Karpas-422 (cell line): Measurements from ENCODE around the gene AK9. TPM values are rescaled to one million over a fixed set of nuclear protein-coding genes. Genes with fewer than 3 reads are reported as not detected.

Source experiments
- DNase-seq: peaks from one replicate; pipeline ENCODE4 v3.0.0-alpha.2; 2015
- H2AFZ ChIP-seq: fragments of 200-600 bp; sonication (generic); 2 replicates; pipeline ENCODE4 v1.6.1; 2014; ENCODE audit warnings: antibody characterized with exemption, low read length, mixed read lengths
- H3K27ac ChIP-seq: fragments of 200-600 bp; sonication (generic); 2 replicates; pipeline ENCODE4 v1.5.1; 2014; ENCODE audit warnings: mild to moderate bottlenecking, low read length, moderate library complexity
- H3K27me3 ChIP-seq: fragments of 200-600 bp; sonication (generic); 2 replicates; pipeline ENCODE4 v1.6.1; 2014; ENCODE audit warnings: low read length, mixed read lengths
- H3K36me3 ChIP-seq: fragments of 200-600 bp; sonication (generic); 2 replicates; pipeline ENCODE4 v1.6.1; 2014; ENCODE audit warnings: low read length, mixed read lengths; ENCODE audit not compliant: insufficient read depth
- H3K4me1 ChIP-seq: fragments of 200-600 bp; sonication (generic); 2 replicates; pipeline ENCODE4 v1.6.1; 2014; ENCODE audit warnings: mild to moderate bottlenecking, low read length, mixed read lengths
- H3K4me2 ChIP-seq: fragments of 200-600 bp; sonication (generic); 2 replicates; pipeline ENCODE4 v1.6.1; 2014; ENCODE audit warnings: low read length, low read depth, mild to moderate bottlenecking; ENCODE audit not compliant: poor library complexity, severe bottlenecking
- H3K4me3 ChIP-seq: fragments of 200-600 bp; sonication (generic); 2 replicates; pipeline ENCODE4 v1.5.1; 2014; ENCODE audit warnings: mild to moderate bottlenecking, antibody characterized with exemption, low read length, mixed read lengths
- H3K79me2 ChIP-seq: fragments of 200-600 bp; sonication (generic); 2 replicates; pipeline ENCODE4 v1.6.1; 2014; ENCODE audit warnings: mild to moderate bottlenecking, low read length, mixed read lengths
- H3K9ac ChIP-seq: fragments of 200-600 bp; sonication (generic); 2 replicates; pipeline ENCODE4 v1.6.0; 2014; ENCODE audit warnings: low read length
- H3K9me2 ChIP-seq: fragments of 200-600 bp; sonication (generic), shearing (Covaris generic); replicated peaks from 2 replicates; pipeline ENCODE4 v1.6.0; 2014; ENCODE audit warnings: mild to moderate bottlenecking, low read length, moderate library complexity; ENCODE audit not compliant: insufficient read depth
- H3K9me3 ChIP-seq: fragments of 300-700, 200-600 bp; sonication (generic); 2 replicates; pipeline ENCODE4 v1.6.1; 2014; ENCODE audit warnings: low read length, mixed read lengths
- H4K20me1 ChIP-seq: fragments of 200-600 bp; sonication (generic); 2 replicates; pipeline ENCODE4 v1.6.1; 2014; ENCODE audit warnings: mild to moderate bottlenecking, antibody characterized with exemption, low read length, low read depth; ENCODE audit not compliant: insufficient read depth
- total RNA-seq: library from RNA; depleted of rRNA; stranded (reverse); fragments of >200 nt; shearing (Covaris generic); gene quantifications from 2 replicates; pipeline ENCODE4 v1.2.3, GENCODE V29; 2014; ENCODE audit warnings: low replicate concordance

Gene AK9
- total RNA-seq, 1 experiment from 2014 or later = 2.9 TPM

DNA sequence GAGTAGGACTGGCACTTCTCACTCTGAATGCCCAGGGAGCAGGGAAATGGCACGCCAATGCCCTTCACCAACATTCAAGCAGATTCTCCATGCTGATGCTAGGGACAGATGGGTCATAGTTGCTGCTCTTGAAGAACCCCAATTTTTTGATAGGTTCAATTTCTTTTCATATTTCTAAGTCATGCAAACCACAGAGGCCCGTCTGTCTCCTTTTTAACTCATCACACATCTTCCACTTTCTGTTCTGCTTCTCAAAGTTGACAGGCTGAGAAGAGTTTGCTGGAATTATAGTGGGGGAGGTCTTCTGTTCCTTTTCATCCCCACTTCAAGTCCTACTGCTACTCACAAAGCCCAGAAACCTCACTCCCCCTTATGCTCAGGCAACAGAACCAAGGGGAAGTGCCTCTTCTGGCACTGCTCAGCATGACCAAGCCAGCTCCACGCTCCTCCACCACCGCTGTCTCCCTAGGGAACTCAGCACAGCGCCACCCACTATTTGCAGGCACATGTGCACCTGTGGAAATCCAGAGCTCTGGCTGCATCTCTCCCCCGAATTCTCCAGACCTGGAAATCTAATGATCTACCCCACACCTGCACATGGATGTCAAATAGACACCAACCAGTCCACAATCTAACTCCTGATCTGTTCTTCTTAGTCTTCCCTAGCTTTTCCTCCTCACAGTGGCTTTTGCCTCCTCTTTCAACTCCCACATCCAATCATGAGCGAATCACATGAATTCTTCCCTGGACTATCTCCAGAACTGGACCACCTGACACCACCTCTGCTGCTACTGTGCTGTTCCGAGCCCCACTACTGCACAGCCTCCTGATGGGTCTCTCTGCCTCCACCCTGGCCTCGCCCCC is 218.6 kb downstream of the AK9 start:
- peak; percentile 74 for DNase-seq
- Histone ChIP-seq H3K4me1 (peaks cover 25% of the 10 kb centered on the region), H2AFZ (no peak overlapping the region), H3K79me2 (peaks cover 91% of the 10 kb centered on the region), H3K9me2 (no peaks in the 10 kb centered on the region), H3K4me2 (peak overlapping the region; percentile 46), H3K9ac (peak overlapping the region; percentile 31), H3K4me3 (no peak overlapping the region; the same call in 1 of the 2 replicates), H3K27ac (peak overlapping the region; percentile 46), H3K27me3 (no peaks in the 10 kb centered on the region), H3K36me3 (peaks cover 65% of the 10 kb centered on the region), H3K9me3 (no peaks in the 10 kb centered on the region), H4K20me1 (peaks cover 8% of the 10 kb centered on the region)

DNA sequence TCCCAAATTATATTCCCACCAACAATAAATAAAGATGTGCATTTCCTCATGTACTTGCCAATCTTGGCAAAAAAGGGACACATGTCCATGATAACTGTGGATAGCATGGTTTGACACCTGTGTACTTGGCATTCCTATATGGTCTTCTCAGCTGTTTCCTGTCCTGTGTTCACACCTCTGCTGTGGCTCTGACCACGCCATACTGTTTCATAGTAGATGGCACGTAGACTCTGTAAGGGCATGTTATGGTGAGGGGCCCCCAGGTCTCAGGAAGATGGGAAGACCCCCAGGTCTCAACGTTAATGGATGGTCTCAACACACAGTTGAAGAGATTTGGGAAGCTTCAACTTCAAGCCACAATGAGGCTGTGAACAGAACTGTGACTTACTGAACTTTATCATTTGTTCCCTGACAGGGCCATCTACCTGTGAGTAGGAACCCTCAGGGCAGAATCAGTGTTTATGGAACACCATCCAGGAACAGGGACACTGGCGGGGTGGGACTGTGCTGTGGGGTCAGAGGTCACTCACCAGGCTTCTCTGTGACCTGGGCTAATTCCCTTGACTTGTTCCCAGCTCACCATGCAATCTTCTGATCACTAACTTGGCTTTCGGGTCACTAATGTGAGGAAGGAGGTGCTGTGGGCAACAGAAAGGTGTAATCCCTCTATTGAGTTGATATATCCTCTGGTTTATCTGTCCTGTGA is 219.7 kb downstream of the AK9 start:
- Histone ChIP-seq H2AFZ (no peak overlapping the region), H4K20me1 (peaks cover 7% of the 10 kb centered on the region), H3K36me3 (peaks cover 75% of the 10 kb centered on the region), H3K4me3 (no peak overlapping the region), H3K27me3 (no peaks in the 10 kb centered on the region), H3K9me2 (no peaks in the 10 kb centered on the region), H3K4me1 (peaks cover 25% of the 10 kb centered on the region), H3K9me3 (no peaks in the 10 kb centered on the region), H3K79me2 (peaks cover 91% of the 10 kb centered on the region), H3K9ac (0 out of 2 replicates have a peak overlapping the region, but pooled peaks have one; percentile 31), H3K27ac (no peak overlapping the region), H3K4me2 (no peak overlapping the region)
- DNase-seq = no peak

DNA sequence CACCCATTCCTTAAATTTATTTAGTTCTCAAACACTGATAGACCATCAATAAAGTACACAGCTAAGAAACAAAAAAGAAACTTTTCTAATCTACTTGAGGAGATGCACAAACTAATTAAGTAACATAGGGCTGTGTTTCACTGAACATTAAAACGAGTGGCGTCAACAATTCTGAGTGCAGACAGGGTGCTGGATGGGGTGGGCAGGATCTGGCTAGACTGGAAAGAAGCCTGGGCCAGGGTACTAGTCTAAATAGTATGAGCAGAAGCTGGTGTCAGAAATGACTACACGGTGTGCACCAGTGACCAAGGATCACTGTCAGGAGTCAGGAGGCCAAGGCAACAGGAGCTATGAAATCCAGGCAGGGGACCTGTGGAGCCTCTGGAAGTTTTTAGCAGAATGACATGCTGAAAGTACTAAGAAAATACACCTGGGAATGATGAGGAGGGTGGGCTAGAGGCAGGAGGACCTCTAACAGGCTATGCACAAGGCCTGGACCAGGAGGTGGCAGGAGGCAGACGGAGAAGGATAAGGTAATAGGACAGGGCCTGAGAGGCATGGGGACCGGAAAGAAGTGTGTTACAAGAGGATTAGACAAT is 221.3 kb downstream of the AK9 start:
- no peak overlapping the region for H3K27ac ChIP-seq
- H2AFZ ChIP-seq = no peak overlapping the region
- no peaks in the 10 kb centered on the region for H3K9me3 ChIP-seq
- H3K79me2 ChIP-seq = peaks cover 92% of the 10 kb centered on the region
- no peak overlapping the region for H3K4me3 ChIP-seq
- no peak overlapping the region for H3K4me2 ChIP-seq
- no peak overlapping the region for H3K9ac ChIP-seq
- H4K20me1 ChIP-seq = peaks cover 7% of the 10 kb centered on the region
- peaks cover 83% of the 10 kb centered on the region for H3K36me3 ChIP-seq
- H3K27me3 ChIP-seq = no peaks in the 10 kb centered on the region
- H3K4me1 ChIP-seq = peaks cover 25% of the 10 kb centered on the region
- no peaks in the 10 kb centered on the region for H3K9me2 ChIP-seq
- DNase-seq = no peak

DNA sequence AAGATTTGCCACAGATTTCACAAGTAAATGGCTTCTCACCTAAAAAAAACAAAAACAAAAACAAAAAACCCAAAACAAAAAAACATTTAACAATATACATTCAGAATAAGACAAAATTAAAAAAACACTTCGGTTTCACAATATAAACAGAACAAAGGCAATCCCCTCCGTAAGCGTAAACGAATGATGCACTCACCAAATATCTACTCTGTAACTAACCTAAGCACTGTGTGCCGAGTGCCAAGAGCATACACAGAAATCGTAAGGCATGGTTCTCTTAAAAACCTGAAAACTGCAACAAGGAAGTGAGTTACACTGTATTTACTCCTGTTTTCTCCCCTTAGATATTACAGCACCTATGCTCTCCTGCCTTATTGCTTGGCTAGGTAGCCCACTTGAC is 223.3 kb downstream of the AK9 start:
- peaks cover 84% of the 10 kb centered on the region for H3K36me3 ChIP-seq
- DNase-seq = no peak
- H2AFZ ChIP-seq = no peak overlapping the region
- no peak overlapping the region for H3K9ac ChIP-seq
- no peaks in the 10 kb centered on the region for H3K27me3 ChIP-seq
- no peak overlapping the region for H3K4me3 ChIP-seq
- H3K79me2 ChIP-seq = peaks cover 94% of the 10 kb centered on the region
- peaks cover 7% of the 10 kb centered on the region for H4K20me1 ChIP-seq
- H3K9me3 ChIP-seq = no peaks in the 10 kb centered on the region
- H3K4me2 ChIP-seq = no peak overlapping the region
- H3K27ac ChIP-seq = no peak overlapping the region
- H3K4me1 ChIP-seq = peaks cover 10% of the 10 kb centered on the region
- H3K9me2 ChIP-seq = no peaks in the 10 kb centered on the region

DNA sequence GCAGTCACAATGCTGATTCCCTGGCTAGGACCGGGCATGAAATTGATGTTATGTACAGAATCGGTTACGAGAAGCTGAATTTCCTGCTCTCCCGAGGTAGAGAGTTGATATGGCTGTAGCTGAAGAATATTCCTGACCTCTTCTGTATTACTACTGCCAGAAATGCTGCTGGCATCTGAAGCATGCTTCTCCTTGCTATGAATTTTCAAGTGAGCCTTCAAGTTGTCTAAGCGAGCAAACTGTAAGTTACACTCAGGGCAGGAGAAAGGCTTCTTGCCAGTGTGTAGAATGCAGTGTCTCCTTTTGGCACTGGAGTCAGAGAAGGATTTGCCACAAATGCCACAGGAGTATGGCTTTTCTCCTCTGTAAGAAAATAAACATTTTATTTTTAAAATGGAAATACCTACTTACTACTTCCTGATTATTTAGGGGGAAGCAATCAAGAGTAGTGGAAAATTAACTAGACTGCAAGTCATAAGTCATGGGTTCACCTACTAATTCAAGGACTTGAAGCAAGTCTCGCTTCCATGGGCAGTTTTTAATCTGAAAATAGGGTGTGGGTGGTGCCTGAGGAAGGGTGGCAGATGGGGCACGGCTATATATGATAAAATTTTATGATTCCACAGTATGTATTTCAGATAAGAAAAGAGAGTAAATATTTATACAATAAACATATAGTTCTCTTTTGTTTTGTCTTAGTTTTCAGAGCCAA is 224.6 kb downstream of the AK9 start:
- peaks cover 84% of the 10 kb centered on the region for H3K79me2 ChIP-seq
- no peak overlapping the region for H3K4me2 ChIP-seq
- H2AFZ ChIP-seq = no peak overlapping the region
- no peaks in the 10 kb centered on the region for H3K9me2 ChIP-seq
- peaks cover 6% of the 10 kb centered on the region; the same call in 1 of the 2 replicates for H4K20me1 ChIP-seq
- no peaks in the 10 kb centered on the region for H3K4me1 ChIP-seq
- no peaks in the 10 kb centered on the region for H3K27me3 ChIP-seq
- no peaks in the 10 kb centered on the region for H3K9me3 ChIP-seq
- H3K36me3 ChIP-seq = peaks cover 84% of the 10 kb centered on the region
- no peak for DNase-seq
- H3K27ac ChIP-seq = no peak overlapping the region
- H3K4me3 ChIP-seq = no peak overlapping the region
- no peak overlapping the region for H3K9ac ChIP-seq

DNA sequence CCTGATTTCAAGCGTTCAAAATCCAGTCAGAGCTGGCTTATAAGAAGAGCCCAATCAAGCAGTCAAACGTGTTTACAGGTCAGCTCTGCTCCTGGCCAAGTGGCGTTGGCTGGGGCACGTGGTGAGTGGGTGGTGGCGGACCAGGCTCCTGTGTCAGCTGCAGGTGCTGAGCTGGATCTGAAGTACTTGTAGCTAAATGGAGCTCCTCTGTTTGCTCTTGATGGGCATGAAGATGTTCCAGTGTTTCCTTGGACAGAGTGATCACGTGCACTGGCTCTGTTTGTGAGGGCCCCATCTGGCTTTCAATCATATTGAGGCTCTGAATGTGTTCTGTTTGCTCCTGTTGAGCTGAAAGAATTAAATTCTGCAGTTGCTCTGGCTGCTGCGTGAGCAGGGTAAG is 225.2 kb downstream of the AK9 start:
- Histone ChIP-seq H3K36me3 (peaks cover 78% of the 10 kb centered on the region), H3K27me3 (no peaks in the 10 kb centered on the region), H3K4me3 (no peak overlapping the region), H3K4me2 (no peak overlapping the region), H3K4me1 (no peaks in the 10 kb centered on the region), H3K9me3 (no peaks in the 10 kb centered on the region), H3K79me2 (peaks cover 78% of the 10 kb centered on the region), H3K9ac (no peak overlapping the region), H4K20me1 (0 out of 2 replicates have a peak, but pooled peaks cover 4% of the 10 kb centered on the region), H3K9me2 (no peaks in the 10 kb centered on the region), H2AFZ (no peak overlapping the region), H3K27ac (no peak overlapping the region)
- no peak for DNase-seq

DNA sequence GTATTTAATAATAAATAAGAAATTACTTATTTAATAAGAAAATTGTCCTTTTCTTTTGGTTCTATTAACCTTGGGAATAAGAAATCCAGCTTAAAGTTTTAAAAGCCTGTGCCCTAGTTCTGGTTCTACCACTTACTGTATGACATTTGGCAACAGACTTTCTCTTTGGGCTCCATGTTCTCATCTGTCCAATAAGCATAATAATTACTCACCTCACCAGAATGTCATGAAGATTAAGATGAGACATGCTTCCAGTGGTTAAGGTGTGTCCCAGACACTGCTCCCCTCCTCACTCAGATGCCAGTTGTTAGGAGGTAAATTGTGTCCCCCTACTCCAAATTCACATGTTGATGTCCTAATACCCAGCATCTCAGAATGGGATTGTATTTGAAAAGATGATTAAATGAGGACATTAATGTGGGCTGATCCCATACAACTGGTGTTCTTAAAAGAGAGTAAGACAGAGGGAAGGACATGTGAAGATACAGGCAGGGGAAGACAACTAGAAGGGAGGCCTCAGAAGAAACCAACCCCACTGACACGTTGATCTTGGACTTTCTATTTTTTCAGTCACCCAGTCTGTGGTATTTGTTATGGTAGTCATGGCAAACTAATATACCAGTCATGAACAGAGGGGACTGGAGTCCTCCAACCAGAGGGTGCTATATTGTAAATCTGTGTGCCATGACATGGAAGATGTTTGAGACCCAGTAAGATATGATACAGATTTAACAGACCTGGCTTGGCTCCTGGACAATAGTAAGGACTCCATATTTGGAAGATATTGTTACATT is 229.1 kb downstream of the AK9 start:
- H3K36me3 ChIP-seq = peaks cover 47% of the 10 kb centered on the region
- no peak overlapping the region for H3K4me3 ChIP-seq
- H4K20me1 ChIP-seq = 0 out of 2 replicates have a peak, but pooled peaks cover 4% of the 10 kb centered on the region
- no peak for DNase-seq
- H3K79me2 ChIP-seq = peaks cover 43% of the 10 kb centered on the region
- H3K4me1 ChIP-seq = peaks cover 13% of the 10 kb centered on the region
- H3K4me2 ChIP-seq = no peak overlapping the region
- H3K9ac ChIP-seq = no peak overlapping the region
- no peaks in the 10 kb centered on the region for H3K9me2 ChIP-seq
- H3K27ac ChIP-seq = no peak overlapping the region
- no peaks in the 10 kb centered on the region for H3K27me3 ChIP-seq
- no peak overlapping the region for H2AFZ ChIP-seq
- no peaks in the 10 kb centered on the region for H3K9me3 ChIP-seq
